AG04450 (cell line): ENCODE measurements around the gene FAM83F. TPM values are rescaled to one million over a fixed set of nuclear protein-coding genes. Genes with fewer than 3 reads are reported as not detected.

Experiments
- CTCF ChIA-PET: fragments of 300-600, 350-600 bp; formaldehyde crosslinking; extraction: SDS; loops from one replicate; lab custom pipeline; 2022; ENCODE audit warnings: antibody characterized with exemption, inconsistent platforms; lab: Charles Lee
- POLR2A ChIA-PET: fragments of 350-600 bp; formaldehyde crosslinking; extraction: SDS; loops from one replicate; lab custom pipeline; 2021; ENCODE audit warnings: antibody characterized with exemption, inconsistent platforms; lab: Yijun Ruan, JAX
- DNase-seq: peaks from one replicate; pipeline ENCODE4 v3.0.0-alpha.2; 2011; ENCODE audit warnings: low read depth, low spot score
- H3K27ac ChIP-seq: one replicate; pipeline ENCODE4 v1.5.1; 2012; ENCODE audit warnings: low read depth, low read length, control low read depth
- H3K27me3 ChIP-seq: one replicate; pipeline ENCODE4 v1.6.0; 2012; ENCODE audit warnings: low read length; ENCODE audit not compliant: control insufficient read depth, insufficient read depth
- H3K4me3 ChIP-seq: 2 replicates; pipeline ENCODE4 v1.5.1; 2011; ENCODE audit warnings: mild to moderate bottlenecking, low read depth, low read length, control low read depth
- H3K9me3 ChIP-seq: 2 replicates; pipeline ENCODE4 v1.5.1; 2012; ENCODE audit warnings: low read length; ENCODE audit not compliant: control insufficient read depth, insufficient read depth
- polyA plus RNA-seq: library from polyadenylated mRNA; depleted of rRNA; stranded (reverse); fragments of >200 nt; gene quantifications from 2 replicates; pipeline ENCODE4 v1.2.3, GENCODE V29; 2011
- TF ChIP-seq, protein P1 (sequence below): IDR thresholded peaks from 2 replicates; pipeline ENCODE4 v1.5.1; 2011; ENCODE audit warnings: low read depth, low read length, control low read depth, inconsistent platforms

FAM83F gene
- polyA plus RNA-seq, 1 experiment: not detected

- no peaks in the 10 kb centered on the region for H3K9me3 ChIP-seq
- H3K27me3 ChIP-seq: peaks cover 69% of the 10 kb centered on the region
- POLR2A ChIA-PET: no interaction called here
- peak; percentile 58 for DNase-seq
- CTCF ChIA-PET: interaction anchor here (0.5 to 6.2 kb wide), 8 partner anchors 12 to 508 kb away, joined by 3 to 57 read pairs (median 4); no protein-coding TSS in a partner anchor
- TF ChIP-seq, protein P1, sequence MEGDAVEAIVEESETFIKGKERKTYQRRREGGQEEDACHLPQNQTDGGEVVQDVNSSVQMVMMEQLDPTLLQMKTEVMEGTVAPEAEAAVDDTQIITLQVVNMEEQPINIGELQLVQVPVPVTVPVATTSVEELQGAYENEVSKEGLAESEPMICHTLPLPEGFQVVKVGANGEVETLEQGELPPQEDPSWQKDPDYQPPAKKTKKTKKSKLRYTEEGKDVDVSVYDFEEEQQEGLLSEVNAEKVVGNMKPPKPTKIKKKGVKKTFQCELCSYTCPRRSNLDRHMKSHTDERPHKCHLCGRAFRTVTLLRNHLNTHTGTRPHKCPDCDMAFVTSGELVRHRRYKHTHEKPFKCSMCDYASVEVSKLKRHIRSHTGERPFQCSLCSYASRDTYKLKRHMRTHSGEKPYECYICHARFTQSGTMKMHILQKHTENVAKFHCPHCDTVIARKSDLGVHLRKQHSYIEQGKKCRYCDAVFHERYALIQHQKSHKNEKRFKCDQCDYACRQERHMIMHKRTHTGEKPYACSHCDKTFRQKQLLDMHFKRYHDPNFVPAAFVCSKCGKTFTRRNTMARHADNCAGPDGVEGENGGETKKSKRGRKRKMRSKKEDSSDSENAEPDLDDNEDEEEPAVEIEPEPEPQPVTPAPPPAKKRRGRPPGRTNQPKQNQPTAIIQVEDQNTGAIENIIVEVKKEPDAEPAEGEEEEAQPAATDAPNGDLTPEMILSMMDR: peak; percentile 88
- no peak overlapping the region for H3K4me3 ChIP-seq
- no peak overlapping the region for H3K27ac ChIP-seq
These were observed 42.0 kb downstream of the FAM83F start for GRCh38 chr22:40036591-40037225.

- Histone ChIP-seq H3K27ac (no peak overlapping the region), H3K9me3 (no peaks in the 10 kb centered on the region), H3K4me3 (no peak overlapping the region), H3K27me3 (peaks cover 66% of the 10 kb centered on the region)
- POLR2A ChIA-PET: no interaction called here
- TF ChIP-seq, protein P1: no peak
- no peak for DNase-seq
- CTCF ChIA-PET: interaction anchor here (0.6 to 6.2 kb wide), 6 partner anchors 13 to 508 kb away, joined by 3 to 57 read pairs (median 8); no protein-coding TSS in a partner anchor
These were observed 42.6 kb downstream of the FAM83F start for GRCh38 chr22:40037320-40037719.

DNA sequence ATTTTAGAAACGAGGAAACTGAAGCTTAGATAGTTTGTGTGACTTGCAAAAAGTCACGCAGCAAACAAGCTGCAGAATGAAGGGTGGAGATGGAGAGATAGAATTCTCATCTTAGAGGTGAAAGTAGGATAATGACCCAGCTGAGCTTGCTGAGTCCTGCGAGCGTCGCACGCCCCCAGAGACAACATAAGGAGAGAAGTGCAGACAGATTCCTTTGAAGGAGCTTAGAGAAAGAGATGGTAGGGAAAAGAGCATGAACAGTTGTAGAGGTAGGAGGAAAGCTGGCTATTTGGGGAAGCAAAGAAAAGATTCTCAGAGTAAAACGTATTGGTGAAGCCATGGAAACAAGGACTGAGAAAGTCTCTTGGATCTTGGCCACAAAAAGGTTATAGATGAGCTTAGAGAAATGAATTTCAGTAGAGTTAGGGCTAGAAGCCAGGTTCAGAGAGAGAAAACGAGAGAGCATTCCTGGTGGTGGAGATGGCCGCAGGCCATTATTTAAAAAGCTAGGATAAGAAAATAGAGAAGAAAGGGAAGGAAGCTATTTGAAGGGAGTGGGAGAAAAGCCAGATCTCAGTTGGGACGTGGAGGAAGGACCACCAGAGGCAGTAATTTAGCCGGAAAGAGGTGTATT lies 44.8 kb downstream of the FAM83F start:
- TF ChIP-seq, protein P1: no peak
- H3K9me3 ChIP-seq: no peaks in the 10 kb centered on the region
- DNase-seq: no peak
- no peak overlapping the region for H3K27ac ChIP-seq
- CTCF ChIA-PET: interaction anchor here (0.9 to 6.2 kb wide), 6 partner anchors 14 to 511 kb away, joined by 3 to 57 read pairs (median 10); no protein-coding TSS in a partner anchor
- POLR2A ChIA-PET: interaction anchor here (0.6 to 0.7 kb wide), 2 partner anchors 307 to 512 kb away, joined by 3 read pairs; no protein-coding TSS in a partner anchor
- peaks cover 58% of the 10 kb centered on the region for H3K27me3 ChIP-seq
- H3K4me3 ChIP-seq: no peak overlapping the region

GRCh38 chr22:40040927-40041326 lies 46.2 kb downstream of the FAM83F start:
- Histone ChIP-seq H3K9me3 (no peaks in the 10 kb centered on the region; the same call in 1 of the 2 replicates), H3K4me3 (no peak overlapping the region), H3K27ac (no peak overlapping the region), H3K27me3 (peaks cover 50% of the 10 kb centered on the region)
- CTCF ChIA-PET: interaction anchor here (1.2 to 6.2 kb wide), 6 partner anchors 16 to 512 kb away, joined by 3 to 57 read pairs (median 10); no protein-coding TSS in a partner anchor
- DNase-seq: no peak
- POLR2A ChIA-PET: interaction anchor here (0.6 kb wide), 1 partner anchor 33 kb away, joined by 3 read pairs; no protein-coding TSS in a partner anchor
- TF ChIP-seq, protein P1: no peak
